Neural progenitor cell (in vitro differentiated cells): ENCODE measurements around the gene SLC7A5. TPM values are rescaled to one million over a fixed set of nuclear protein-coding genes. Genes with fewer than 3 reads are reported as not detected.
A peak's percentile ranks its signal among the peaks of the same experiment; 100 is the strongest.

Experiments used
- DNase-seq: peaks from one replicate; pipeline ENCODE4 v3.0.0-alpha.2; 2016; ENCODE audit warnings: low spot score
- H2AFZ ChIP-seq: fragments of 200-600 bp; sonication (generic); replicated peaks from 2 replicates; pipeline ENCODE4 v1.6.1; 2016; ENCODE audit warnings: antibody characterized with exemption
- H3F3A ChIP-seq: fragments of 200-600 bp; sonication (generic); 2 replicates; pipeline ENCODE4 v1.6.1; 2016; ENCODE audit warnings: antibody characterized with exemption, low read depth
- H3K27ac ChIP-seq: fragments of 200-600 bp; sonication (generic); 2 replicates; pipeline ENCODE4 v1.5.1; 2016; ENCODE audit warnings: mild to moderate bottlenecking
- H3K27me3 ChIP-seq: fragments of 200-600 bp; sonication (generic); 2 replicates; pipeline ENCODE4 v1.6.1; 2016; ENCODE audit warnings: mild to moderate bottlenecking, moderate library complexity
- H3K36me3 ChIP-seq: fragments of 200-600 bp; sonication (generic); 2 replicates; pipeline ENCODE4 v1.5.1; 2016
- H3K4me1 ChIP-seq: fragments of 200-600 bp; sonication (generic); 2 replicates; pipeline ENCODE4 v1.6.1; 2016; ENCODE audit warnings: mixed run types
- H3K4me2 ChIP-seq: fragments of 200-600 bp; sonication (generic); 2 replicates; pipeline ENCODE4 v1.6.1; 2016
- H3K4me3 ChIP-seq: fragments of 200-600 bp; sonication (generic); 2 replicates; pipeline ENCODE4 v1.5.1; 2016
- H3K79me2 ChIP-seq: fragments of 200-600 bp; sonication (generic); 2 replicates; pipeline ENCODE4 v1.6.1; 2016; ENCODE audit warnings: low read depth
- H3K9ac ChIP-seq: fragments of 200-600 bp; sonication (generic); 2 replicates; pipeline ENCODE4 v1.6.1; 2016
- H3K9me3 ChIP-seq: fragments of 200-600 bp; sonication (generic); 2 replicates; pipeline ENCODE4 v1.5.1; 2016; ENCODE audit warnings: low read depth
- H4K20me1 ChIP-seq: fragments of 200-600 bp; sonication (generic); 2 replicates; pipeline ENCODE4 v1.6.1; 2016; ENCODE audit warnings: low read depth
- H3K27ac Mint-ChIP-seq: 3 replicates; pipeline ENCODE4 v1.8.0; 2021; ENCODE audit warnings: mixed read lengths
- H3K27me3 Mint-ChIP-seq: 2 replicates; pipeline ENCODE4 v1.8.0; 2022; ENCODE audit warnings: low read depth, mild to moderate bottlenecking, inconsistent platforms, moderate library complexity, mixed read lengths; ENCODE audit not compliant: insufficient read depth
- H3K36me3 Mint-ChIP-seq: 3 replicates; pipeline ENCODE4 v1.8.0; 2021; ENCODE audit warnings: mixed read lengths
- H3K4me1 Mint-ChIP-seq: 3 replicates; pipeline ENCODE4 v1.8.0; 2021; ENCODE audit warnings: mixed read lengths
- H3K4me3 Mint-ChIP-seq: 3 replicates; pipeline ENCODE4 v1.8.0; 2021; ENCODE audit warnings: mild to moderate bottlenecking, moderate library complexity, mixed read lengths
- H3K9me3 Mint-ChIP-seq: 3 replicates; pipeline ENCODE4 v1.8.0; 2020; ENCODE audit warnings: mixed read lengths
- EZH2 ChIP-seq: fragments of 200-600 bp; sonication (generic); IDR thresholded peaks from 2 replicates; pipeline ENCODE4 v1.6.1; 2017; ENCODE audit warnings: antibody characterized with exemption, mild to moderate bottlenecking, moderate library complexity
- EZH2phosphoT487 ChIP-seq: fragments of 200-600 bp; sonication (generic); IDR thresholded peaks from 2 replicates; pipeline ENCODE4 v1.6.1; 2017; ENCODE audit warnings: antibody characterized with exemption
- microRNA-seq: library from miRNA; unstranded; fragments of <30 nt; microRNA quantifications from one replicate; pipeline ENCODE4, GENCODE V29; 2016
- small RNA-seq: library from RNA; depleted of rRNA; stranded (forward); fragments of <200 nt; gene quantifications from one replicate; pipeline ENCODE3, GENCODE V24; 2015
- total RNA-seq: library from RNA; depleted of rRNA; stranded (reverse); fragments of >200 nt; gene quantifications from 2 replicates; pipeline ENCODE4 v1.2.3, GENCODE V29; 2015; ENCODE audit warnings: low replicate concordance
- TF ChIP-seq, protein P1 (sequence below): fragments of 200-600 bp; sonication (generic); IDR thresholded peaks from 2 replicates; pipeline ENCODE4 v1.5.1; 2017; ENCODE audit warnings: antibody characterized with exemption, mild to moderate bottlenecking

Gene SLC7A5
- total RNA-seq, 1 donor from 2014 or later: 2.8 TPM

DNA sequence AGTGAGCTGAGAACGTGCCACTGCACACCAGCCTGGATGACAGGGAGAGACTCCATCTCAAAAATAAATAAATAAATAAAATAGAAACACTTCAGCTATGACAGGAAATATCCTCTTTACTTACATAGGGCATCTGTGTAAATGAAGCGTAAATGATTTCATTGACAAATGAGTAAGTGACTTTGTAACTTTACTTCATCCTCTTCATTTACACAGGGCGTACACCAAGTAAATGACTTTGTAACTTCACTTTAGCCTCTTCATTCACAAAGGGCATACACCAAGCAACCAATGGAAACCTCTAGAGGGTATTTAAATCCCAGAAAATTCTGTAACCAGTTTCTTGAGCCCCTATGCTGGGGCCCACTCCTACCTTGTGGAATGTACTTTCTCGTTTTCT lies 87.3 kb downstream of the SLC7A5 start:
- Mint-ChIP-seq H3K4me3 (no peak overlapping the region), H3K27ac (no peak overlapping the region), H3K27me3 (peaks cover 3% of the 10 kb centered on the region), H3K36me3 (no peaks in the 10 kb centered on the region), H3K9me3 (peaks cover 1% of the 10 kb centered on the region), H3K4me1 (peaks cover 29% of the 10 kb centered on the region)
- DNase-seq: no peak
- Histone ChIP-seq H4K20me1 (no peaks in the 10 kb centered on the region), H3K79me2 (no peaks in the 10 kb centered on the region), H3K27ac (no peak overlapping the region), H3K4me2 (no peak overlapping the region), H3F3A (peaks cover 4% of the 10 kb centered on the region), H3K36me3 (no peaks in the 10 kb centered on the region), H3K9ac (no peak overlapping the region), H3K9me3 (no peaks in the 10 kb centered on the region), H2AFZ (no peak overlapping the region), H3K4me1 (no peaks in the 10 kb centered on the region), H3K4me3 (no peak overlapping the region), H3K27me3 (no peaks in the 10 kb centered on the region)
- TF ChIP-seq EZH2phosphoT487 (no peak), EZH2 (no peak)
- TF ChIP-seq, protein P1, sequence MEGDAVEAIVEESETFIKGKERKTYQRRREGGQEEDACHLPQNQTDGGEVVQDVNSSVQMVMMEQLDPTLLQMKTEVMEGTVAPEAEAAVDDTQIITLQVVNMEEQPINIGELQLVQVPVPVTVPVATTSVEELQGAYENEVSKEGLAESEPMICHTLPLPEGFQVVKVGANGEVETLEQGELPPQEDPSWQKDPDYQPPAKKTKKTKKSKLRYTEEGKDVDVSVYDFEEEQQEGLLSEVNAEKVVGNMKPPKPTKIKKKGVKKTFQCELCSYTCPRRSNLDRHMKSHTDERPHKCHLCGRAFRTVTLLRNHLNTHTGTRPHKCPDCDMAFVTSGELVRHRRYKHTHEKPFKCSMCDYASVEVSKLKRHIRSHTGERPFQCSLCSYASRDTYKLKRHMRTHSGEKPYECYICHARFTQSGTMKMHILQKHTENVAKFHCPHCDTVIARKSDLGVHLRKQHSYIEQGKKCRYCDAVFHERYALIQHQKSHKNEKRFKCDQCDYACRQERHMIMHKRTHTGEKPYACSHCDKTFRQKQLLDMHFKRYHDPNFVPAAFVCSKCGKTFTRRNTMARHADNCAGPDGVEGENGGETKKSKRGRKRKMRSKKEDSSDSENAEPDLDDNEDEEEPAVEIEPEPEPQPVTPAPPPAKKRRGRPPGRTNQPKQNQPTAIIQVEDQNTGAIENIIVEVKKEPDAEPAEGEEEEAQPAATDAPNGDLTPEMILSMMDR: no peak

DNA sequence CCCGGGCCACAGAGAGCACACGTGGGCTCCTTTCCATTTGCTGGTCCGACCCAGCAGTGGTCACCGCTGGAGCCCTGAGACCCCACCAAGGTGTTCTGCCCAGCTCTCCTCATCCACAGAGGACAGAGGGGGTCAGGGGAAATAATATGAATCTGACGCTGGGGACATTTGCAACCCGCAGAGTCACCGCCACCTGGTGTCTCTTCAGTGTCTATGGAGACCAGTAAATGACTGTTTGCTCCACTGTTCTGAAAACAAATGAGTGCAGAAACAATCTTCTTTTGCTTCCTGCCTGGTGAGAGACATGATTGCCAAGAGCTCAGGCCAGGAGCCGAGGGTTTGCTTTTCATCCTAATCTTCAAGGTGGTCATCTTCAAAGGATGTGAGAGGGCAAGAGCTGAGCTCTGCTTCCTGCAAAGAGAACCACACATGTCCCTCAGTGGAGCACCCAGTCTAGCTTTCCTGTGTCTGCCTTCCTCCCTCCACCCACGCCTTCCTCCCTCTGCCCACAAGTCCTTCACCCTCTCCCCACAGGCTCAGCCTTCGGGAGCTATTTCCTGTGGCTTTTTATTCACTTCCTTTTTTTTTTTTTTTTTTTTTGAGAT lies 88.8 kb downstream of the SLC7A5 start:
- H3K4me1 Mint-ChIP-seq: peaks cover 29% of the 10 kb centered on the region
- H3K9me3 ChIP-seq: no peaks in the 10 kb centered on the region
- H4K20me1 ChIP-seq: no peaks in the 10 kb centered on the region
- H3F3A ChIP-seq: peaks cover 4% of the 10 kb centered on the region
- TF ChIP-seq EZH2phosphoT487 (no peak), EZH2 (no peak)
- TF ChIP-seq, protein P1: no peak
- H3K36me3 ChIP-seq: no peaks in the 10 kb centered on the region
- no peak for DNase-seq
- H3K4me2 ChIP-seq: no peak overlapping the region
- H3K4me3 ChIP-seq: no peak overlapping the region
- no peaks in the 10 kb centered on the region for H3K36me3 Mint-ChIP-seq
- H3K79me2 ChIP-seq: no peaks in the 10 kb centered on the region
- peaks cover 1% of the 10 kb centered on the region for H3K9me3 Mint-ChIP-seq
- H3K9ac ChIP-seq: no peak overlapping the region
- no peaks in the 10 kb centered on the region for H3K27me3 ChIP-seq
- H3K4me1 ChIP-seq: no peaks in the 10 kb centered on the region
- peaks cover 5% of the 10 kb centered on the region for H3K27me3 Mint-ChIP-seq
- peak overlapping the region; percentile 15 for H3K27ac Mint-ChIP-seq
- no peak overlapping the region for H3K27ac ChIP-seq
- no peak overlapping the region for H3K4me3 Mint-ChIP-seq
- H2AFZ ChIP-seq: no peak overlapping the region

Small RNA genes lying within 50 kb of the gene (microRNA-seq; reads per million reads assigned to microRNA genes)
- not detected for gene MIR6775

Small RNA genes lying within 50 kb of the gene (small RNA-seq; reads per million reads assigned to genes)
- gene MIR6775: not detected

Other genes with a start within 250 kb of the SLC7A5 start
- 19.2 and 30.5 TPM in 2 replicates for gene KLHDC4, start 103.5 kb downstream of the SLC7A5 start, total RNA-seq
- not detected in 2 replicates for gene CA5A, start 67.0 kb upstream of the SLC7A5 start, total RNA-seq
- gene BANP, start 81.9 kb upstream of the SLC7A5 start, total RNA-seq: 29.0 and 30.4 TPM in 2 replicates